GM12878 (cell line): ENCODE results near the gene CACNA1I.

Experiments
- CBX3 ChIP-seq: fragments of 200-600 bp; sonication (generic); IDR thresholded peaks from 2 replicates; pipeline ENCODE4 v1.6.1; 2016; ENCODE audit warnings: low read depth, borderline replicate concordance
- EZH2 ChIP-seq: IDR thresholded peaks from 2 replicates; pipeline ENCODE4 v1.6.1; 2012; ENCODE audit warnings: low read depth, mild to moderate bottlenecking, control low read depth, inconsistent platforms, low read length, borderline replicate concordance; ENCODE audit not compliant: control insufficient read depth
- LARP7 ChIP-seq: fragments of 450-650 bp; IDR thresholded peaks from 2 replicates; pipeline ENCODE4 v1.6.1; 2017; ENCODE audit warnings: mild to moderate bottlenecking
- NFIC ChIP-seq: IDR thresholded peaks from 2 replicates; pipeline ENCODE4 v1.6.1; 2012; ENCODE audit warnings: low read depth, mild to moderate bottlenecking, inconsistent platforms, low read length, moderate library complexity
- POLR2AphosphoS2 ChIP-seq: IDR thresholded peaks from 2 replicates; pipeline ENCODE4 v1.6.1; 2011; ENCODE audit warnings: low read depth, mild to moderate bottlenecking, low read length, improper control_type of control experiment, moderate library complexity
- POLR2AphosphoS5 ChIP-seq: IDR thresholded peaks from 2 replicates; pipeline ENCODE4 v1.6.1; 2011; ENCODE audit warnings: mild to moderate bottlenecking, low read length, inconsistent platforms
- SIX5 ChIP-seq: IDR thresholded peaks from 2 replicates; pipeline ENCODE4 v1.6.1; 2011; ENCODE audit warnings: mild to moderate bottlenecking, low read depth, low read length, moderate library complexity; ENCODE audit not compliant: severe bottlenecking
- ZBTB33 ChIP-seq: fragments of 450-650 bp; IDR thresholded peaks from 2 replicates; pipeline ENCODE4 v1.6.1; 2017; ENCODE audit warnings: mild to moderate bottlenecking
- TF ChIP-seq, protein P1 (sequence below), 3 experiments: IDR thresholded peaks in 2 of 3; conservative IDR thresholded peaks in 1 of 3; 2 replicates each; pipeline ENCODE4 v1.5.1; 2011; ENCODE audit warnings: low read depth in 3 of 3, low read length in 3 of 3, mild to moderate bottlenecking in 3 of 3, control low read depth in 2 of 3, moderate library complexity in 2 of 3, inconsistent platforms in 1 of 3, mixed read lengths in 1 of 3; ENCODE audit not compliant: control insufficient read depth in 2 of 3, insufficient read depth in 1 of 3; ENCODE audit errors: extremely low read depth in 1 of 3

GRCh38 chr22:39717099-39717498 lies 146.5 kb downstream of the CACNA1I start:
- no peak for TF ChIP-seq SIX5
- no peak for TF ChIP-seq POLR2AphosphoS2
- TF ChIP-seq, protein P1, sequence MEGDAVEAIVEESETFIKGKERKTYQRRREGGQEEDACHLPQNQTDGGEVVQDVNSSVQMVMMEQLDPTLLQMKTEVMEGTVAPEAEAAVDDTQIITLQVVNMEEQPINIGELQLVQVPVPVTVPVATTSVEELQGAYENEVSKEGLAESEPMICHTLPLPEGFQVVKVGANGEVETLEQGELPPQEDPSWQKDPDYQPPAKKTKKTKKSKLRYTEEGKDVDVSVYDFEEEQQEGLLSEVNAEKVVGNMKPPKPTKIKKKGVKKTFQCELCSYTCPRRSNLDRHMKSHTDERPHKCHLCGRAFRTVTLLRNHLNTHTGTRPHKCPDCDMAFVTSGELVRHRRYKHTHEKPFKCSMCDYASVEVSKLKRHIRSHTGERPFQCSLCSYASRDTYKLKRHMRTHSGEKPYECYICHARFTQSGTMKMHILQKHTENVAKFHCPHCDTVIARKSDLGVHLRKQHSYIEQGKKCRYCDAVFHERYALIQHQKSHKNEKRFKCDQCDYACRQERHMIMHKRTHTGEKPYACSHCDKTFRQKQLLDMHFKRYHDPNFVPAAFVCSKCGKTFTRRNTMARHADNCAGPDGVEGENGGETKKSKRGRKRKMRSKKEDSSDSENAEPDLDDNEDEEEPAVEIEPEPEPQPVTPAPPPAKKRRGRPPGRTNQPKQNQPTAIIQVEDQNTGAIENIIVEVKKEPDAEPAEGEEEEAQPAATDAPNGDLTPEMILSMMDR (IDR thresholded peaks at IDR 0.05 in 2 of 3, conservative IDR thresholded peaks at IDR 0.05 in 1 of 3; ENCODE audit: control insufficient read depth in 2 of 3, extremely low read depth in 1 of 3, insufficient read depth in 1 of 3, low read depth in 3 of 3, low read length in 3 of 3): no peak
- TF ChIP-seq NFIC: no peak
- TF ChIP-seq LARP7: no peak
- no peak for TF ChIP-seq EZH2
- no peak for TF ChIP-seq POLR2AphosphoS5
- TF ChIP-seq CBX3: no peak
- no peak for TF ChIP-seq ZBTB33
